DMS 273 treated with DMSO at 0.1 percent for 48 hours (cell line): ENCODE results near the gene MBTPS1.

Experiments used
- DNase-seq: peaks from one replicate; lab custom pipeline; 2025; lab: John Stamatoyannopoulos, UW

Gene MBTPS1

GRCh38 chr16:84116720-84117493 is at the start of gene MBTPS1:
Gene MBTPS1, minus strand, starts transcription at chr16:84116942. Its CDS starts 15,159 bp downstream, at chr16:84101783.
- DNase-seq: peak; percentile 91

GRCh38 chr16:84165746-84166145 is 49.0 kb upstream of the MBTPS1 start:
- DNase-seq: no peak

DNA sequence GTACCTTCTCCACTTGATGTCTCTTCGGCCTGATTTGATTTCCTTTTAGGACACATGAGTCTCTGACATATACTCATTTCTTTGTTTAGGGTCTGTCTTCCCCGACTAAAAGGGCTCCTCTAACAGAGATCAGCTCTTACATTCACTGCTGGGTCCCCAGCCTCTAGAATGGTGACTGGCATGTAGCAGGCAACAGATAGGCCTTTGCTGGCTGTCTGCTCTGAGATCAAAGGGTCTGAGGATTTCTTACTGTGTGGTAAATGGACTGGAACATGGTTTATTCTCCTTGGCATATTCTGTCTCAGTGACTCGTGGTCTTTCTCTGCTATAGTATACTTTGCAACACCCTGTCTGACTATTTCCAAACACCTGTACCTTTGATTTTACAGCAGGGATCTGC is 45.1 kb upstream of the MBTPS1 start:
- no peak for DNase-seq

- DNase-seq: no peak
Observed at GRCh38 chr16:84161037-84161436, 44.3 kb upstream of the MBTPS1 start.

GRCh38 chr16:84159800-84160199 is 43.1 kb upstream of the MBTPS1 start:
- no peak for DNase-seq

DNA sequence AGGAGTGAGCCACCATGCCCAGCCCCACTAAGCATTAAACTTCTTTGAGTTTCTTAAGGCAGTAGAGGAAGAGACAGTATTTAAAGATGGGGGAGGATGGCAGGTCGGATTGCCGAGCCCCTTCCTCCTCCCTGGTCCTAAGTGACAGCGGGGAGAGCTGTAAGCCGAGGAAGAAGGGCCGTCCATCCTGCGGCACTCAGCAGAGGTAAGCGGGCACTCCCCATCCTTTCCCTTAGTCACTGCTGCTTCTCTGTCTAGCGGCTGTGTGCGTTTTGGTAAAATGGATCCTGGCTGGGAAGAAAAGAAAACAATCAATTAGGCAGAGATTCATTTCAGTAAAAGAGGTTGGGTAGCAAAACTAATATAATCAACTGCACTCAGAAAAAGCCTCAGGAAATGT is 42.3 kb upstream of the MBTPS1 start:
- DNase-seq: no peak

GRCh38 chr16:84156342-84156784 is 39.6 kb upstream of the MBTPS1 start:
- DNase-seq: no peak

GRCh38 chr16:84155771-84156170 is 39.0 kb upstream of the MBTPS1 start:
- no peak for DNase-seq

DNA sequence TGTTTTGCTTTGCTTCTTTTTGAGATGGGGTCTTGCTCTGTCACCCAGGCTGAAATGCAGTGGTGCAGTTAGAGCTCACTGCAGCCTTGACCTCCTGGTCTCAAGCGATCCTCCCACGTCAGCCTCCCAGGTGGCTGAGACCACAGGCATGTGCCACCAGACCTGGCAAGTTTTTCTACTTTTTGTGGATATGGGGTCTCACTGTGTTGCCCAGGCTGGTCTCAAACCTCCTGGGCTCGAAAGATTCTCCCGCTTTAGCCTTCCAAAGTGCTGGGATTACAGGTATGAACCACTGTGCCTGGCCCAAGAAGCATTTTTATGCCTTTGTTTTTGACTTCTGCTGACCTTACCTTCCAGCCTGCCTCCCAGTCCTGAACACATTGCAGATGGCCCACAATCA is 38.5 kb upstream of the MBTPS1 start:
- DNase-seq: no peak

DNA sequence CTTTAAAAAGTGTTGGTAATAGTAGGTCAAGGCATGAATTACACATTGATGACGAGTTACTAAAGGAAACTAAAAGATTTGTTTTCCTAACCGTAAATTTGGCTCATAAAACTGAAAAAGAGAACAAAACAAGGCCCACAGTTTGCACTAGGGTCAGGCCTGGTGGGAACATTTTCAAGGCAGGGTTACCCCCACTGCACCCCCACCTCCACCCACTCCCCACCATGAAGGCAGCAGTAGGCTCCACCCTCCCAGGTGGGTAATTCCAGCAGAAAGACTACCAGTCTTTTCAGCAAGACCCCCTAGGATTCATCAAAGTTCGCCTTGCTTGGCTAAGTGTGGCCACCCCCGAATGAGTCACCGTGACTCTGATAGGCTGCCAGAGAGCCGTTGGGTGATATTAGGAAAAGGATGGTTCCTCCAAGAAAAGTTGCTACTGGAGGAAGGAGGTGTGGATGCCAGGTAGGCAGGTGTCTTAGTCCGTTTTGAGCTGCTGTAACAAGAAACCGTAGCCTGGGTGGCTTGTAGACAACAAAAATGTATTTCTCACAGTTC is 37.0 kb upstream of the MBTPS1 start:
- DNase-seq: no peak

GRCh38 chr16:84150926-84151325 is 34.2 kb upstream of the MBTPS1 start:
- no peak for DNase-seq

GRCh38 chr16:84144859-84145639 is 28.3 kb upstream of the MBTPS1 start, which contains the start of the genes DNAAF1 and HSDL1:
Gene DNAAF1, plus strand, starts transcription at chr16:84145308. Its CDS starts 133 bp downstream, at chr16:84145441.
Gene HSDL1, minus strand, starts transcription at chr16:84145177. Its CDS starts 13,856 bp downstream, at chr16:84131321.
- DNase-seq: peak; percentile 66

DNA sequence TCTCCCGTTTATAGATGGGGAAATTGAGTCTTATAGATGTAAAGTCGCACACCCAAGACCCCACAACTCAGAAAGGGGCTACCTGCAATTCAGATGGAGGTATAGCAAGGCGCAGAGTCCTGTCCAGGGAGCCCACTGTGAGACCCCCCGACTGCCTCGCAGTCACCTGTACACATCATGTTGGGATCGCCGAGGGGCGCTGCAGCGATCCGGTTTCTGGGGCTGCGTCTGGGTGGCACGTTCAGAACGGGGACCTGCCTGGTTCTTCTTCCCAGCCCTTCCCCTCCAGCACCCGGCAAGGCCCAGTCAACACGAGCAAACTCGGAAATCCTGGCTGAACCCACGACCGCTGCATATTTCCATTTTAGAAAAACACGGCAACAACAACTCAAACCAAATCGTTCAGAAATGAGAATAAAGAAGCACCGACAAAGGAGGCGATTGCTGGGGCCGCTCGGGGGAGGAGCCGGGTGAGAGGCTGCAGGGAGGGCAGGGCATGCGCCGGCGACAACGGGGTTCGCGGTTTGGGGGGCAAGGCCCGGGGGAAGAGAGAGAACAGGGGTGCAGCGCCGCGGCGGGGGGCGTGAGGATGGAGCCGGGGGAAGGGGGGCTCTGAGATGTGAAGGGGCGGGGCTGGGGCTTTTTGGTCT is 27.6 kb upstream of the MBTPS1 start:
- DNase-seq: no peak

DNA sequence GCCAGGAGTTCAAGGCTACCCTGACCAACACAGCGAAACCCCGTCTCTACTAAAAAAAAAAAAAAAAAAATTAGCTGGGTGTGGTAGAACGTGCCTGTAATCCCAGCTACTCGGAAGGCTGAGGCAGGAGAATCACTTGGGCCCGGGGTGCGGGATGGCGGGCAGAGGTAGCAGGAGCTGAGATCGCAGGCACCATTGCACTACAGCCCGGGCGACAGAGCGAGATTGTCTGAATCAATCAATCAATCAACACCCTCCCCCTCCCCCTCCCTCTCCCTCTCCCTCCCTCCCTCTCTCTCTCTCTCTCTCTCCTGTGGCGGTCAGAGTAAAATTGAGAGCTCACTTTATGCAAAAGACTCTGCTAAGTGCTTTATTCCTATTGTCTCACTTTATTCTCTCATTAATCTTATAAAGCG is 27.1 kb upstream of the MBTPS1 start:
- no peak for DNase-seq

DNA sequence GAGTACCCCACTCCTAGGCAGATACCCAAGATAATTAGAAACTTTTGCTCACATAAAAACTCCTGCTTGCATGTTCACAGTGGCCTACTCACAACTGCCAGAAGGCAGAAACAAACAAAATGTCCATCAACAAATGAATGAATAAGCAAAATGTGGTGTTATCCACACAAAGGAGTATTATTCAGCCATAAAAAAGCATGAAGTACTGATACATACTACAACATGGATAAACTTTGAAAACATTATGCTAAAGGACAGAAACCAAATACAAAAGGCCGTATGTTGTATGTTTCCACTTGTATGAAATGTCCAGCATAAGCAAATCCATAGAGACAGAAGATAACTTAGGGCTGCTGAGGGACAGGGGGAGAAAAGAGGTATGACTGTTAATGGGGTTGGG is 26.3 kb upstream of the MBTPS1 start:
- DNase-seq: no peak

DNA sequence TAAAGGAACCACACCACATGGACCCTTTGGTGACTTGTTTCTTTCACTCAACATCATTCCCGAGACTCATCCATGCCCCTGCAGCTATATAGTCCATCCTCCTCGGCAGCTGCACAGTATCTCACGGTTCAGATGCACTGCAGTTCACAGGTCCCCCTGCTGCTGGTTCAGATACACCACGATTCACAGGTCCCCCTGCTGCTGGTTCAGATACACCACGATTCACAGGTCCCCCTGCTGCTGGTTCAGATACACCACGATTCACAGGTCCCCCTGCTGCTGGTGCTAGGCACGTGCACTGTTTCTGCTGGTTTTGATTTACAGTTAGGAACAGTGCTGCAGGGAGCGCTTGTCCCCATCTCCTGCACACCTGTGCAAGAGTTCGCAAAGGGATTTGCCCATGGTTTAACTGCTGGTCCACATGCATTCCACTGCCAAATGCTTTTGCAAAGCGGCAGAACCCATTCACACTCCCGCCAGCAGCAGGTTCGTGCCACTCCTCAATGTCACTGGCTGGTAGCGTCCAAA is 24.5 kb upstream of the MBTPS1 start:
- no peak for DNase-seq

- DNase-seq: no peak
Observed at GRCh38 chr16:84139628-84140258, 23.0 kb upstream of the MBTPS1 start.

GRCh38 chr16:84138824-84139627 is 22.3 kb upstream of the MBTPS1 start:
- DNase-seq: no peak

- no peak for DNase-seq
Observed at GRCh38 chr16:84138500-84138823, 21.7 kb upstream of the MBTPS1 start.

- no peak for DNase-seq
Observed at GRCh38 chr16:84137769-84138357, 21.1 kb upstream of the MBTPS1 start.
